PFSK-1 (cell line): ENCODE measurements around the gene UBQLN3.

ENCODE experiments used
- FOXP2 ChIP-seq: optimal IDR thresholded peaks from 2 replicates; pipeline ENCODE3; 2011; ENCODE audit warnings: borderline replicate concordance, control low read depth, inconsistent platforms; ENCODE audit not compliant: insufficient read depth; ENCODE audit errors: extremely low read length, extremely low read depth
- POLR2AphosphoS5 ChIP-seq: IDR thresholded peaks from 2 replicates; pipeline ENCODE4 v1.6.1; 2012; ENCODE audit warnings: low read depth, mild to moderate bottlenecking, control low read depth, low read length, moderate library complexity
- REST ChIP-seq, 2 experiments: IDR thresholded peaks; 2 replicates each; pipeline versions ENCODE4 v1.6.1 to v1.8.0; 2011 to 2012; ENCODE audit warnings: low read depth in 2 of 2, low read length in 2 of 2, control low read depth in 1 of 2, inconsistent platforms in 1 of 2, mild to moderate bottlenecking in 1 of 2, moderate library complexity in 1 of 2; ENCODE audit not compliant: insufficient read depth in 1 of 2
- SIN3A ChIP-seq: IDR thresholded peaks from 2 replicates; pipeline ENCODE4 v1.6.1; 2012; ENCODE audit warnings: mild to moderate bottlenecking, low read length, moderate library complexity, borderline replicate concordance; ENCODE audit not compliant: insufficient read depth
- TAF1 ChIP-seq: IDR thresholded peaks from 2 replicates; pipeline ENCODE4 v1.6.1; 2012; ENCODE audit warnings: low read length, control low read depth, borderline replicate concordance; ENCODE audit not compliant: insufficient read depth

UBQLN3 gene

DNA sequence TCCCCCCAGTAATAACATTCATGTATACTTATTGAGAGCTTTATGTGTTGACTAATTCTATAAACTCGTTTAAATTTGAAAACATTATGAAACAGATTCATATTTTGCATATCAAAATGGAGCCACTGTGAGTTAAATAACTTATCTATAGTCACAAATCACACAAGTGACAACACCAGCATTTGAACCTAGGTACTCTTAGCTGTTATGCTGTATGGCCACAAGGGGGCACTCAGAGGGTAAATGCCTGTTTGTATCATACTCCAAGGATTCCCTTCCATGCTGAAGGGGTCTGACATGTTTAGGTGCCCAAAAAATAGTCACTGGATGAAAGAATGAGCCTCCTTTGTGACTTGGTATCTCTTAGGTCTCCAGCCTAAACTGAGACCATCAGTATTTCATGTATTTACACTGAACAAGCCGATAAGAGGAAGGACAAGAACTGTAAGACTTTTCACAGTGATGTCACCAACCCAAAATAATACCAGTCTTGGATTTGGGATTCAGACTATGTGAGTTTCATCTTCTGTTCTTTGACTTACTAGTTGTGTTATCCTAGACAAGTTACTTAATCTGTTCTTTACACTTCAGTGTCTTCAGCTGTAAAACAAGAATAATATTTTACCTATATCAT, 33.5 kb downstream of the UBQLN3 start:
- TF ChIP-seq SIN3A, result no peak
- no peak for TF ChIP-seq TAF1
- TF ChIP-seq REST (IDR thresholded peaks at IDR 0.05; ENCODE audit: insufficient read depth in 1 of 2, low read depth in 2 of 2, low read length in 2 of 2), result no peak
- no peak for TF ChIP-seq FOXP2
- no peak for TF ChIP-seq POLR2AphosphoS5

DNA sequence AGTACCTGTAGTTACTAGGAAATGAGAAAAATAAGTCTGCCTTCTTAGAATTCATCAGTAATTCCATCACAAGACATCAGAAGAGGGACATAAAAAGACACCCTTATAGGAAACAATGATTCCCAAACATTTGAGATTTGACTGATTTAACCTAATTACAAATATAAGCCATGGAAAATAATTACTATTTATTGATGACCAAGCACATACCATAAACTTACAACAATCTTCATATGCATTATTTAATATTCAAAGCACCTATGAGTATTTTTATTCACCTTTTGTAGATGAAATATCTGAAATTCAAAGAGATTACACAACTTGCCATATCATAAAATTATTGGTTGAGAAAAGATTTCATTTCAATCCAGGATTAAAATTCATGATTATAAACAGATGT, 35.8 kb downstream of the UBQLN3 start:
- TF ChIP-seq REST (IDR thresholded peaks at IDR 0.05; ENCODE audit: insufficient read depth in 1 of 2, low read depth in 2 of 2, low read length in 2 of 2), result no peak
- no peak for TF ChIP-seq TAF1
- TF ChIP-seq SIN3A, result no peak
- TF ChIP-seq POLR2AphosphoS5, result no peak
- no peak for TF ChIP-seq FOXP2

- TF ChIP-seq REST (IDR thresholded peaks at IDR 0.05; ENCODE audit: insufficient read depth in 1 of 2, low read depth in 2 of 2, low read length in 2 of 2), result no peak
- no peak for TF ChIP-seq POLR2AphosphoS5
- TF ChIP-seq TAF1, result no peak
- no peak for TF ChIP-seq SIN3A
- no peak for TF ChIP-seq FOXP2
Observed at GRCh38 chr11:5467527-5467926, 42.2 kb downstream of the UBQLN3 start.

DNA sequence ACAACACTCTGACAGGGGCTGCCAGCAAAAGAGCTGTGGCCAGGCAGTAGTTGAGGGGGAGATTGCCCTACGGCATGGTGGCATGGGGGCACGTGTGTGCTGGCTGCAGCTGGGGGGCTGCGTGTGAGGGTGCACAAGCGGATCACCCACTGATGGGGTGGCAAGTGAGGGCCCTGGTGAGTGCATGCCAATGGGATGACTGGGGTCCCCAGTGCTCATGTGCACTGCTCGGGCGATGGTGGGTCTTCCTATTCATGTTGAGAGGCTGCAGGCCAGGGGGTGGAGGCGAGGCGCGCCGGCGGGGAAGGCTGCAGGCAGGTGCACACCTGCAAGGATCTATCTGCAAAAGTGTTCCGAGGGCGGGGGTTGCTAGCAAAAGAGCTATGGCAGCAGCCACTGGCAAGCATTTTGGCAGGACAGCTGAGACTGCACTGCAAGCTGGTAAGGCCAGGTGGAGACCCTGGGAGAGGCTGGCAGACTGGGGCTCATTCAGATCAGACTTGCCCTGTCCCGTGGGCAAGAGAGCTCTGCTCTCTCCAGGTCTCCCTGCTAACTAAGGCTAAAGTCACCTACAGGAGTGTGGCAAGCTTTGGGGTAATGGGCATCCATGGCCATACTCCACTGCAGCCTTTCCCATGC, 48.7 kb downstream of the UBQLN3 start:
- TF ChIP-seq POLR2AphosphoS5, result no peak
- TF ChIP-seq FOXP2, result no peak
- no peak for TF ChIP-seq REST (IDR thresholded peaks at IDR 0.05; ENCODE audit: insufficient read depth in 1 of 2, low read depth in 2 of 2, low read length in 2 of 2)
- TF ChIP-seq SIN3A, result no peak
- no peak for TF ChIP-seq TAF1
